Omental fat pad (tissue), 4 donors: ENCODE results near the gene MATCAP1. TPM values are rescaled to one million over a fixed set of nuclear protein-coding genes. Genes with fewer than 3 reads are reported as not detected.

Experiments
- ATAC-seq: fragments of 150-250 bp; one replicate; pipeline ENCODE4 v1.9.1; 2016; ENCODE audit warnings: mild to moderate bottlenecking, moderate library complexity; ENCODE audit not compliant: low FRiP score
- DNase-seq: peaks from one replicate; pipeline ENCODE4 v3.0.0-alpha.2; 2019; ENCODE audit warnings: low spot score
- CTCF ChIP-seq, 3 donors: fragments of 450-650 bp; IDR thresholded peaks; one replicate each; pipeline ENCODE4 v1.5.1; 2016 to 2017; ENCODE audit warnings: antibody characterized with exemption in 3 of 3, mild to moderate bottlenecking in 3 of 3, moderate library complexity in 2 of 3
- total RNA-seq, 4 donors: library from RNA; depleted of rRNA; stranded (reverse); fragments of >200 nt; gene quantifications; one replicate each; pipeline ENCODE4 v1.1.0, GENCODE V29; 2016

MATCAP1 gene
- total RNA-seq, 4 donors from 2014 or later: 12.6 to 53.4 (median 17.2) TPM

DNA sequence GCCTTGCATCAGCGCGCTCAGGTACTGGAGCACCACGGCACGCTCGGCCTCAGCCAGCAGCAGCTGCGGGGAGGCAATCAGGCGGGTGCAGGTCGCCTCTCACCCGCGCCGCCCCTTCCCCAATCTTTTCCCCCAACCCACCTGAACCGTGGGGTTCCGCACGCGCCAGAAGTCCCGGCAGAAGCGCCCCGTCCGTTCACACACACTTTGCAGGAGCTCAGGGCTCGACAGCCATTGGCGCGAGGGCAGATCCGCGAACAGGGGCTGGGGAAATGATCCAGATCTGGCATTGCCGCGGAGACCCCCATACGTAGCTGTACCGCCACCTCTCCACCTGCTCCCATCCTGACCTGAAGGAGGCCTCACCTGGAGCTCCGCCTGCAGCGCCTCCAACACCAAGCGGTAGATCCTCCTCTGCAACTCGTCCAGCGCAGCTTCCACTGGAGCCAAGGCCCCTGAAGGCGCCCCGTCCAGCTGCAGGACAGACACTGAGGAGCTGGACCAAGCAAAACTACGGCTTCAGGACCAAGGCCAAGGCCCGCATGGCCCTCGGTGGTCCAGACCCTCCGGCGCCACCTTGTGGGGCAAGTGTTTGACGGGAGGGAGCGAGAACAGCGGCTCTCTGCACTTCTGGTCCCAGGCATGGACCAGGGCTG is 1.4 kb upstream of the MATCAP1 start:
- TF ChIP-seq CTCF (IDR thresholded peaks at IDR 0.05): peak in 1 of 3 donors; percentile 54
- DNase-seq (peak; percentile 92), ATAC-seq (peak; percentile 47)

DNA sequence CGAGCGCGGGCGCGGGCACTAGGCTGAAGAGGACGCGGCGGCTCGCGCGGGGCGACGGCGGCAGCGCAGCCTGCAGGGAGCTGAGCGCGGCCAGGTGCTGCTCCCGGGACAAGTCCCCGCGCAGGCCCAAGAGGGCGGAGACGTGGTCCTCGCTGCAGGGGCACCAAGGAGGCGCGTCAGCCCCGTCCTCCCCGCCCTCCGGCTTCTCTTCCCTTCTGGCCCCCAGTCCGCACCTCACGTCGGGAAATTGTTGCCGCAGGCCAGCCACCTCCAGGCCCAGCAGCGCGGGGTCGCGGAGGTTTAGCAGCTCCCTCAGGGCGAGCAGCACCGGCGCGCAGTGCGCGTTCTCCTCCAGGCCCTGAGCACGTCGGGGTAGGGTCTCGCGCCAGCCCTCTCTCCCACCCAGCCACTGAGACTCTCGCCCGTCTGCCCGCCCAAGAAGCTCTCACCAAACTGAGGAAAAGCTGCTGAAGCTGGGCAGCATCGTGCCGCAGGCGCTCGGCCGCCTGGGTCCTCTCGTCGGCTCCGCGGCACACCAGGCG is 761 bp upstream of the MATCAP1 start:
- DNase-seq (no peak), ATAC-seq (no peak)
- no peak for TF ChIP-seq CTCF (IDR thresholded peaks at IDR 0.05)

- no peak for TF ChIP-seq CTCF (IDR thresholded peaks at IDR 0.05)
- ATAC-seq: no peak
- no peak for DNase-seq
Measured at GRCh38 chr16:67183284-67183626, 508 bp downstream of the MATCAP1 start.

- no peak for DNase-seq
- no peak for ATAC-seq
- TF ChIP-seq CTCF (IDR thresholded peaks at IDR 0.05): no peak
Measured at GRCh38 chr16:67182288-67182687, 1.5 kb downstream of the MATCAP1 start.

DNA sequence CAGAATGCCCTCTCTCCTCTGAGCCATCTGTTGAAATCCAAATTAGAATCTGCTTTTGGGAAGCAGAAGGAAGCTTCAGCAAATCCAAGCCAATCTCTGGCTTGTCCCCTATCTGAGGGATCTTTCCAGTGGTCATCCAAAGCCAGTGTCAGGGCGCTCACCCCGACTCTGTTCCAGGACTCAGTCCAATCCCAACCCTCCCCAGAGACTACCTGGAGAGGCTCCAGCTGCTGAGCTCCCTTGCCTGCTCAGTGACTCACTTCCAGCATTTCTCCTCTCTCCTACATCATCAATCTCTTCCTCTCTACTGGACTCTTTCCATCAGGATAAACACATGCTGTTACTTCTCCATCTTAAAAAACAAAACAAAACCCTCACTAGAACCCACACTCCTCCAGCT is 2.4 kb downstream of the MATCAP1 start:
- DNase-seq: no peak
- peak; percentile 37 for ATAC-seq
- TF ChIP-seq CTCF (IDR thresholded peaks at IDR 0.05): no peak

DNA sequence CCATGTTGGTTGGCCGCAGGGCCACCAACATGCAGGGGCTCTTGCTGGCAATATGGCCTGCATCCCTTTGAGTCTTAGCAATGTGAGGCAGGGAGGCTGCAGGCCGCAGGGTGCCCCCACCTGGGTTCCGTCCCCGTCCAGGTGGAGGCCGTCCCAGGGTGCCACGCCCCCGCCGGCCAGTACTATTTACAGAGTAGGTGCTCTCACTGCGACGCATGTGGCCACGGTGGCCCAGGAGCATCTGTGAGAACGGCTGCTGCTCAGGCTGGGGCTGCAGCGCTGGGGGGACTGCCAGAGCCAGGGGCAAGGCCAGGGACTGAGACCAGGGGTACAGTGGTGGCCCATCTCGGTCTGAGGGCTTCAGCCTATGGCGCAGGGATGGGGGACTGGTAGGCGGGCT is 3.6 kb downstream of the MATCAP1 start:
- ATAC-seq (no peak), DNase-seq (no peak)
- TF ChIP-seq CTCF (IDR thresholded peaks at IDR 0.05): no peak

GRCh38 chr16:67179421-67180080 is 4.2 kb downstream of the MATCAP1 start:
- no peak for DNase-seq
- TF ChIP-seq CTCF (IDR thresholded peaks at IDR 0.05): no peak
- ATAC-seq: no peak
